H1 (cell line): ENCODE measurements around the gene LRRK1.

Source experiments
- CBX5 ChIP-seq: fragments of 300-800, 300-1000 bp; sonication (generic); IDR thresholded peaks from 2 replicates; pipeline ENCODE4 v1.7.1; 2016; ENCODE audit warnings: antibody characterized with exemption, low read length, low read depth
- EZH2 ChIP-seq: fragments of 200-600 bp; sonication (generic); IDR thresholded peaks from 2 replicates; pipeline ENCODE4 v1.7.1; 2012; ENCODE audit warnings: low read depth, mild to moderate bottlenecking, moderate library complexity, low read length, inconsistent platforms; ENCODE audit not compliant: severe bottlenecking
- POLR2A ChIP-seq, 2 experiments: IDR thresholded peaks; 1 replicate in 1 of 2; 2 replicates in 1 of 2; pipeline ENCODE4 v1.6.1; 2011; ENCODE audit warnings: low read depth in 2 of 2, low read length in 2 of 2, mild to moderate bottlenecking in 2 of 2; ENCODE audit errors: control extremely low read depth in 1 of 2
- POLR2AphosphoS5 ChIP-seq: IDR thresholded peaks from 2 replicates; pipeline ENCODE4 v1.6.1; 2011; ENCODE audit warnings: low read depth, low read length
- TAF1 ChIP-seq: IDR thresholded peaks from 2 replicates; pipeline ENCODE4 v1.6.1; 2011; ENCODE audit warnings: mild to moderate bottlenecking, low read depth, low read length
- TEAD4 ChIP-seq: IDR thresholded peaks from 2 replicates; pipeline ENCODE4 v1.6.1; 2012; ENCODE audit warnings: low read depth, low read length, inconsistent platforms, mixed read lengths
- YY1 ChIP-seq: IDR thresholded peaks from 2 replicates; pipeline ENCODE4 v1.6.1; 2011; ENCODE audit warnings: low read depth, mild to moderate bottlenecking, low read length
- ZNF274 ChIP-seq: IDR thresholded peaks from 2 replicates; pipeline ENCODE4 v1.7.0; 2012; ENCODE audit warnings: low read length, borderline replicate concordance; ENCODE audit errors: extremely low read depth
- TF ChIP-seq, protein P1 (sequence below), 3 experiments: IDR thresholded peaks; 1 replicate in 2 of 3; 2 replicates in 1 of 3; pipeline versions ENCODE4 v1.5.1 to v1.6.1; 2011; ENCODE audit warnings: low read length in 3 of 3, mild to moderate bottlenecking in 3 of 3, inconsistent platforms in 2 of 3, low read depth in 1 of 3, moderate library complexity in 1 of 3; ENCODE audit not compliant: insufficient read depth in 1 of 3; ENCODE audit errors: control extremely low read depth in 1 of 3

DNA sequence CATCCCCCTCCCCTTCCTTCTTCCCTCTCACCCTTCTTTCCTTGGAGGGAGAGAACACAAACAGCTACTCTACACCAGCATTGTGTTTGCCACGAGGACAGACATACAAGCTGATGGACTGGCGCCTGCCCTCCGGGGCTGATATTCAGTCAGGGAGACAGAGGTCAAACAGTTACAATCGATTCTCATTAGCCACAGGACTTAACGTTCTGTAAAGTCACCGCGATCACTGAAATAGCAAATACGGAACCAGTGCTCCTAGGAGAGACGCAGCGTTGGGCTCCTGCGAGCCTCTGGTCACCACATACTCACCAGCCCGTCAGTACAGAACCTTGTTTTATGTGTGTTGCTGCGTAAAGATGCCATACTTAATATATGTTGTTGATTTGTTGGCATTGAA, 108.8 kb downstream of the LRRK1 start:
- TF ChIP-seq TAF1 (no peak), POLR2A (IDR thresholded peaks at IDR 0.05; ENCODE audit: control extremely low read depth in 1 of 2, low read depth in 2 of 2, low read length in 2 of 2) (no peak), POLR2AphosphoS5 (no peak), ZNF274 (no peak), YY1 (no peak), CBX5 (no peak), TEAD4 (no peak), EZH2 (no peak)
- TF ChIP-seq, protein P1, sequence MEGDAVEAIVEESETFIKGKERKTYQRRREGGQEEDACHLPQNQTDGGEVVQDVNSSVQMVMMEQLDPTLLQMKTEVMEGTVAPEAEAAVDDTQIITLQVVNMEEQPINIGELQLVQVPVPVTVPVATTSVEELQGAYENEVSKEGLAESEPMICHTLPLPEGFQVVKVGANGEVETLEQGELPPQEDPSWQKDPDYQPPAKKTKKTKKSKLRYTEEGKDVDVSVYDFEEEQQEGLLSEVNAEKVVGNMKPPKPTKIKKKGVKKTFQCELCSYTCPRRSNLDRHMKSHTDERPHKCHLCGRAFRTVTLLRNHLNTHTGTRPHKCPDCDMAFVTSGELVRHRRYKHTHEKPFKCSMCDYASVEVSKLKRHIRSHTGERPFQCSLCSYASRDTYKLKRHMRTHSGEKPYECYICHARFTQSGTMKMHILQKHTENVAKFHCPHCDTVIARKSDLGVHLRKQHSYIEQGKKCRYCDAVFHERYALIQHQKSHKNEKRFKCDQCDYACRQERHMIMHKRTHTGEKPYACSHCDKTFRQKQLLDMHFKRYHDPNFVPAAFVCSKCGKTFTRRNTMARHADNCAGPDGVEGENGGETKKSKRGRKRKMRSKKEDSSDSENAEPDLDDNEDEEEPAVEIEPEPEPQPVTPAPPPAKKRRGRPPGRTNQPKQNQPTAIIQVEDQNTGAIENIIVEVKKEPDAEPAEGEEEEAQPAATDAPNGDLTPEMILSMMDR (IDR thresholded peaks at IDR 0.05; ENCODE audit: control extremely low read depth in 1 of 3, insufficient read depth in 1 of 3, low read depth in 1 of 3, low read length in 3 of 3): no peak
